PC-9 (cell line): ENCODE data around the gene USP13. TPM values are rescaled to one million over a fixed set of nuclear protein-coding genes. Genes with fewer than 3 reads are reported as not detected.

Experiments used
- BruUV-seq: library from RNA; stranded (reverse); fragments of 400-500 nt; replicated peaks from 2 replicates; lab custom pipeline; 2021; lab: Mats Ljungman, UMichigan
- CTCF ChIA-PET: fragments of 300-600 bp; sonication (Branson Sonifier 250); formaldehyde crosslinking; loops from one replicate; lab custom pipeline; 2022; ENCODE audit warnings: antibody characterized with exemption; lab: Charles Lee
- POLR2A ChIA-PET: fragments of 300-600 bp; sonication (Branson Sonifier 250); formaldehyde crosslinking; loops from one replicate; lab custom pipeline; 2022; ENCODE audit warnings: antibody characterized with exemption; ENCODE audit not compliant: unreplicated experiment; lab: Charles Lee
- DNase-seq, 2 experiments: peaks; one replicate each; pipeline versions ENCODE4 v3.0.0 to v3.0.0-alpha.2; 2015 to 2022; ENCODE audit warnings: mixed read lengths in 1 of 2
- H2AFZ ChIP-seq: fragments of 200-600 bp; sonication (generic); 2 replicates; pipeline ENCODE4 v1.8.1; 2017; ENCODE audit warnings: antibody characterized with exemption
- H3F3A ChIP-seq: fragments of 200-600 bp; sonication (generic); 2 replicates; pipeline ENCODE4 v1.8.1; 2017; ENCODE audit warnings: antibody characterized with exemption, mild to moderate bottlenecking, low read depth; ENCODE audit not compliant: insufficient read depth
- H3K27ac ChIP-seq: fragments of 200-600 bp; sonication (generic); 2 replicates; pipeline ENCODE4 v1.6.1; 2016; ENCODE audit warnings: mixed run types
- H3K27me3 ChIP-seq: fragments of 200-600 bp; sonication (generic); 2 replicates; pipeline ENCODE4 v1.6.1; 2016; ENCODE audit warnings: low read depth, mixed run types; ENCODE audit not compliant: insufficient read depth
- H3K36me3 ChIP-seq: fragments of 200-600 bp; sonication (generic); 2 replicates; pipeline ENCODE4 v1.6.1; 2016; ENCODE audit warnings: low read depth, mixed run types
- H3K4me1 ChIP-seq: fragments of 200-600 bp; sonication (generic); replicated peaks from 2 replicates; pipeline ENCODE4 v1.6.1; 2016; ENCODE audit warnings: mixed run types; ENCODE audit not compliant: insufficient read depth
- H3K4me2 ChIP-seq: fragments of 200-600 bp; sonication (generic); 2 replicates; pipeline ENCODE4 v1.6.1; 2017; ENCODE audit warnings: mixed run types
- H3K4me3 ChIP-seq: fragments of 200-600 bp; sonication (generic); 2 replicates; pipeline ENCODE4 v1.6.1; 2016; ENCODE audit warnings: mixed run types
- H3K79me2 ChIP-seq: fragments of 200-600 bp; sonication (generic); 2 replicates; pipeline ENCODE4 v1.6.1; 2017; ENCODE audit warnings: low read depth, mixed run types
- H3K9me2 ChIP-seq: fragments of 200-600 bp; sonication (generic); 2 replicates; pipeline ENCODE4 v1.8.1; 2017; ENCODE audit warnings: mild to moderate bottlenecking; ENCODE audit not compliant: insufficient read depth
- H3K9me3 ChIP-seq: fragments of 200-600 bp; sonication (generic); 2 replicates; pipeline ENCODE4 v1.8.1; 2016; ENCODE audit warnings: low read depth; ENCODE audit not compliant: insufficient read depth
- H4K20me1 ChIP-seq: fragments of 200-600 bp; sonication (generic); 2 replicates; pipeline ENCODE4 v1.8.1; 2017; ENCODE audit not compliant: insufficient read depth
- EZH2 ChIP-seq: fragments of 200-600 bp; sonication (generic); IDR thresholded peaks from 2 replicates; pipeline ENCODE4 v1.8.0; 2017; ENCODE audit warnings: antibody characterized with exemption, low read depth
- intact Hi-C: fragments of 100-400 bp; cut with micrococcal nuclease; formaldehyde crosslinking; loops from one replicate; pipeline ENCODE4 v1.10.0; 2022; ENCODE audit not compliant: unreplicated experiment
- total RNA-seq: library from RNA; stranded (reverse); gene quantifications from 2 replicates; pipeline ENCODE4 v1.2.3, GENCODE V29; 2021
- TF ChIP-seq, protein P1 (sequence below): fragments of 200-600 bp; sonication (generic); conservative IDR thresholded peaks from 2 replicates; pipeline ENCODE4 v1.6.1; 2017; ENCODE audit warnings: mixed run types, antibody characterized with exemption, mild to moderate bottlenecking, moderate library complexity

The USP13 gene
- total RNA-seq, 1 experiment from 2014 or later: 24.7 TPM

DNA sequence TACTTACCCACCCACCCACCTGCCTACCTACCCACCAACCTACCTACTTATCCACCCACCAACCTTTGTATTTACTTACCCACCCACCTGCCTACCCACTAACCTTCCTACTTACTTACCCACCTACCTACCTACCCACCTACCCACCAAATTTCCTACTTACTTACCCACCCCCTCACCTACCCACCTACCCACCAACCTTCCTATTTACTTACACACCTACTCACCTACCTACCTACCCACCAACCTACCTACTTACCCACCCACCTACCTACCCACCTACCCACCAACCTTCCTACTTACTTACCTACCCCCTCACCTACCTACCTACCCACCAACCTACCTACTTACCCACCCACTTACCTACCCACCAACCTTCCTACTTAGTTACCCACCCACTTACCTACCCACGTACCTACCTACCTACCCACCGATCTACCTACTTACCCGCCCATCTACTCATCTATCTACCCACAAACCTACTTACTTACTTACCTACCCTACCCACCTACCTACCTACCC lies 179.6 kb downstream of the USP13 start:
- Histone ChIP-seq H3K36me3 (no peaks in the 10 kb centered on the region), H3K4me1 (no peaks in the 10 kb centered on the region), H3K4me2 (no peak overlapping the region), H3K4me3 (no peak overlapping the region), H3K9me3 (no peaks in the 10 kb centered on the region), H3K9me2 (no peaks in the 10 kb centered on the region), H3K27ac (no peak overlapping the region), H2AFZ (no peak overlapping the region), H4K20me1 (no peaks in the 10 kb centered on the region), H3K79me2 (no peaks in the 10 kb centered on the region), H3K27me3 (no peaks in the 10 kb centered on the region), H3F3A (no peaks in the 10 kb centered on the region)
- TF ChIP-seq EZH2: no peak
- TF ChIP-seq, protein P1, sequence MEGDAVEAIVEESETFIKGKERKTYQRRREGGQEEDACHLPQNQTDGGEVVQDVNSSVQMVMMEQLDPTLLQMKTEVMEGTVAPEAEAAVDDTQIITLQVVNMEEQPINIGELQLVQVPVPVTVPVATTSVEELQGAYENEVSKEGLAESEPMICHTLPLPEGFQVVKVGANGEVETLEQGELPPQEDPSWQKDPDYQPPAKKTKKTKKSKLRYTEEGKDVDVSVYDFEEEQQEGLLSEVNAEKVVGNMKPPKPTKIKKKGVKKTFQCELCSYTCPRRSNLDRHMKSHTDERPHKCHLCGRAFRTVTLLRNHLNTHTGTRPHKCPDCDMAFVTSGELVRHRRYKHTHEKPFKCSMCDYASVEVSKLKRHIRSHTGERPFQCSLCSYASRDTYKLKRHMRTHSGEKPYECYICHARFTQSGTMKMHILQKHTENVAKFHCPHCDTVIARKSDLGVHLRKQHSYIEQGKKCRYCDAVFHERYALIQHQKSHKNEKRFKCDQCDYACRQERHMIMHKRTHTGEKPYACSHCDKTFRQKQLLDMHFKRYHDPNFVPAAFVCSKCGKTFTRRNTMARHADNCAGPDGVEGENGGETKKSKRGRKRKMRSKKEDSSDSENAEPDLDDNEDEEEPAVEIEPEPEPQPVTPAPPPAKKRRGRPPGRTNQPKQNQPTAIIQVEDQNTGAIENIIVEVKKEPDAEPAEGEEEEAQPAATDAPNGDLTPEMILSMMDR: no peak
- intact Hi-C loops: no loop called here
- ChIA-PET CTCF (no interaction called here), POLR2A (no interaction called here)
- DNase-seq: no peak
- BruUV-seq: no TSS peak

DNA sequence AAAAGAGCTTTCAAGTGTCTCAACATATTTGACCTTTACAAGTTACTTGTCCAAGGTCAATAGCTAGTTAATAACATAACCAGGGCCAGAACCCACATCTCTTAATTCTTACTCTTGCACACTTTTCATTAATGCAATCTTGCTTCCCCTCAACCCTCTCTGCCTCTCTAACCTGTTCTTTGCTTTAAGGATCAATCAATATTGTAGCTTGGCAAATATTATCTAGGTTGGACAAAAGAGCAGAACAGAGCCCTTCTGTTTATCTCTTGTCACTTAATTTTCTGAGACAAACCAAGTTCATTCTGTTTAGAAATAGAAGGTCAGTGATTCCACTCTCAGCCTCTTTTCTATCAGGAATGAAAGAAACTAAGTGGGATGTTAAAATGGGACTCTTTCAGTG lies 180.5 kb downstream of the USP13 start:
- TF ChIP-seq EZH2: no peak
- TF ChIP-seq, protein P1: no peak

DNA sequence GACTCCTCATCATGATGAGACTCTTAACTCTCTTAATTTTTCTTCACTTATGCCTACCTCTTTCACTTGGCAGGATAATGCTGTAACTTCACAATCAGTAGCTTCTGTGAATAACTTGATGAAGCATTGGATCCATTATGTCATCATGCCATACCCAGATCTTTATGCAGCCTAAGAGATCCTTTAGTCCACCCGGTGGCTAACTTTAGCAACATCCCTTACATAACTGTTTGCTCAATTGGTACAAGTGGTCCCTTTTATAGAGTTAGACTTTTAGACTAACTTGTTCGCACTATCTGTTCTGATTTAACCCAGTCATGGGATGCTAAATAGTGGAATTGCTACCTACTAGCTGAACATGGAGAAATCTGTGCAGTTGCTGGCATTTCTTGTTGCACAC lies 184.5 kb downstream of the USP13 start:
- H3F3A ChIP-seq: no peaks in the 10 kb centered on the region
- no TSS peak for BruUV-seq
- H3K27ac ChIP-seq: no peak overlapping the region
- H3K4me2 ChIP-seq: no peak overlapping the region
- CTCF ChIA-PET: no interaction called here
- no peak overlapping the region for H3K4me3 ChIP-seq
- H3K4me1 ChIP-seq: no peaks in the 10 kb centered on the region
- TF ChIP-seq, protein P1: no peak; the same call in 1 of the 2 replicates
- TF ChIP-seq EZH2: no peak
- DNase-seq: no peak
- no peaks in the 10 kb centered on the region for H3K9me2 ChIP-seq
- no peaks in the 10 kb centered on the region for H3K9me3 ChIP-seq
- POLR2A ChIA-PET: no interaction called here
- H4K20me1 ChIP-seq: no peaks in the 10 kb centered on the region
- no peaks in the 10 kb centered on the region for H3K27me3 ChIP-seq
- intact Hi-C loops: no loop called here
- H3K36me3 ChIP-seq: no peaks in the 10 kb centered on the region
- H2AFZ ChIP-seq: no peak overlapping the region
- H3K79me2 ChIP-seq: no peaks in the 10 kb centered on the region

More for the DNA sequence above, 180.5 kb downstream of the USP13 start:
- intact Hi-C loops: no loop called here
- no peak overlapping the region for H3K27ac ChIP-seq
- DNase-seq: no peak
- H3K4me2 ChIP-seq: no peak overlapping the region
- H3K9me2 ChIP-seq: no peaks in the 10 kb centered on the region
- no TSS peak for BruUV-seq
- ChIA-PET CTCF (interaction anchor here (0.6 kb wide), 1 partner anchor 19 kb away, joined by 12 read pairs; no protein-coding TSS in a partner anchor), POLR2A (no interaction called here)
- H3K4me3 ChIP-seq: no peak overlapping the region
- H3K27me3 ChIP-seq: no peaks in the 10 kb centered on the region
- H3K36me3 ChIP-seq: no peaks in the 10 kb centered on the region
- no peaks in the 10 kb centered on the region for H4K20me1 ChIP-seq
- H3F3A ChIP-seq: no peaks in the 10 kb centered on the region
- H3K4me1 ChIP-seq: no peaks in the 10 kb centered on the region
- no peaks in the 10 kb centered on the region for H3K79me2 ChIP-seq
- H2AFZ ChIP-seq: no peak overlapping the region; the same call in 1 of the 2 replicates
- H3K9me3 ChIP-seq: no peaks in the 10 kb centered on the region

Other genes with a start within 250 kb of the USP13 start
- gene GNB4, start 201.6 kb upstream of the USP13 start, total RNA-seq: 18.0 and 19.4 TPM in 2 replicates
- gene ACTL6A, start 90.1 kb upstream of the USP13 start, total RNA-seq: 87.9 and 113 TPM in 2 replicates
- gene MRPL47, start 48.4 kb upstream of the USP13 start, total RNA-seq: 51.3 and 56.1 TPM in 2 replicates
- 121 and 128 TPM in 2 replicates for gene NDUFB5, start 48.2 kb upstream of the USP13 start, total RNA-seq